ENCODE results near the gene BAG3.

BAG3 gene

GRCh38 chr10:119691726-119692125, 40.5 kb downstream of the BAG3 start:
- no peak overlapping the region for H3K4me3 ChIP-seq (ENCODE audit: low read depth, low read length)
- DNase-seq (ENCODE audit: low read depth): no peak
- TF ChIP-seq CTCF (IDR thresholded peaks at IDR 0.05; ENCODE audit: low read depth, low read length, missing control alignments): no peak

- TF ChIP-seq CTCF (IDR thresholded peaks at IDR 0.05; ENCODE audit: low read depth, low read length, missing control alignments): no peak
- H3K4me3 ChIP-seq (ENCODE audit: low read depth, low read length): no peak overlapping the region
- DNase-seq (ENCODE audit: low read depth): no peak
These were observed 42.2 kb downstream of the BAG3 start for GRCh38 chr10:119693262-119693957.

GRCh38 chr10:119694608-119695007, 43.4 kb downstream of the BAG3 start:
- no peak for DNase-seq (ENCODE audit: low read depth)
- H3K4me3 ChIP-seq (ENCODE audit: low read depth, low read length): no peak overlapping the region
- TF ChIP-seq CTCF (IDR thresholded peaks at IDR 0.05; ENCODE audit: low read depth, low read length, missing control alignments): no peak

GRCh38 chr10:119700321-119700954, 49.3 kb downstream of the BAG3 start:
- no peak overlapping the region for H3K4me3 ChIP-seq (ENCODE audit: low read depth, low read length)
- TF ChIP-seq CTCF (IDR thresholded peaks at IDR 0.05; ENCODE audit: low read depth, low read length, missing control alignments): no peak
- no peak for DNase-seq (ENCODE audit: low read depth)

GRCh38 chr10:119701861-119702260, 50.7 kb downstream of the BAG3 start:
- TF ChIP-seq CTCF (IDR thresholded peaks at IDR 0.05; ENCODE audit: low read depth, low read length, missing control alignments): no peak
- H3K4me3 ChIP-seq (ENCODE audit: low read depth, low read length): no peak overlapping the region
- no peak for DNase-seq (ENCODE audit: low read depth)

GRCh38 chr10:119702583-119702982, 51.4 kb downstream of the BAG3 start:
- no peak for DNase-seq (ENCODE audit: low read depth)
- H3K4me3 ChIP-seq (ENCODE audit: low read depth, low read length): no peak overlapping the region
- no peak for TF ChIP-seq CTCF (IDR thresholded peaks at IDR 0.05; ENCODE audit: low read depth, low read length, missing control alignments)

All from GM12864 (cell line).